ENCODE measurements around the gene MILR1.

The MILR1 gene

GRCh38 chr17:64503341-64503740 lies 54.4 kb downstream of the MILR1 start:
- no peak for DNase-seq (ENCODE audit: low read depth in 2 of 2)

DNA sequence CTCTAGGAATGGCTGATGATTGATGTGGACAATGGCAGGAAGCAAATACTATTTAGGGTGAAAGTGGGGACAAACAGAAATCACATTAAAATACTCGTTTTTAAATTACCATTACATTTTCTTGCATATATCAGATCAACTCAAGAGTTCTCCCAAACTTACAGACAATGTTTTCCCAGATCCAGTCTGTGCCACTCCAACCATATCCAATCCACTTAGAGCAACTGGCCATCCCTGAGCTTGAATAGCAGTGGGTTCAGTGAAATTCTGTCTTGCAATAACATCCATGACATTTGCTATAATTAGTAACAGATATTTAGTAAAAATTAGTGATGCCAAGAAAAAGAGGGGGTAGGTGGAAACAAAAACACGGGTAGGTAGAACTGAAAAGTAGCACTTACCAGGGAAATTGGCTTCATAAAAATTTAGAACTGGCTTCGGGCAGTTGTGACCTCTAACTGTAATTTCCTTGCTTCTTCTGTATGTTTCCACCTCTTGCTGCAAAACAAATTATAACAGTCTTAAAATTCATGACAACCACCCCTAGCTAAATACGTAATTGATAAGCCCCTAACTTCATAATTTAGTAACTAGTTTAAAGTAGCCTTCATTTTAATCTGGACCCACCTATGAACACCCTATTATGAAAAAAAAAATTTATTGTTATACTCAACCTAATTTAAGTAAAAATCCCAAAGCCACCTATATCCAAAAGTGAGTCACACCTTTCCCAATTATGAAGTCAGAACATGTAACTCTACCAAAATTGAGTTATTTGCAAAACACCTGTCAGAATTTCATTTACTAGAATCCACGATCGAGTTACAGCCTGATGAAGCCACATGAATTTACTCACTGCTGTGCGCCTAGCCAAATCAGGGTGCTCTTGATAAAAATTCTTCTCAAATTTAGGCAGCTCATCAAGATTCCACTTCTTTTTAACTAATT lies 55.2 kb downstream of the MILR1 start:
- DNase-seq (ENCODE audit: low read depth in 2 of 2): no peak

DNA sequence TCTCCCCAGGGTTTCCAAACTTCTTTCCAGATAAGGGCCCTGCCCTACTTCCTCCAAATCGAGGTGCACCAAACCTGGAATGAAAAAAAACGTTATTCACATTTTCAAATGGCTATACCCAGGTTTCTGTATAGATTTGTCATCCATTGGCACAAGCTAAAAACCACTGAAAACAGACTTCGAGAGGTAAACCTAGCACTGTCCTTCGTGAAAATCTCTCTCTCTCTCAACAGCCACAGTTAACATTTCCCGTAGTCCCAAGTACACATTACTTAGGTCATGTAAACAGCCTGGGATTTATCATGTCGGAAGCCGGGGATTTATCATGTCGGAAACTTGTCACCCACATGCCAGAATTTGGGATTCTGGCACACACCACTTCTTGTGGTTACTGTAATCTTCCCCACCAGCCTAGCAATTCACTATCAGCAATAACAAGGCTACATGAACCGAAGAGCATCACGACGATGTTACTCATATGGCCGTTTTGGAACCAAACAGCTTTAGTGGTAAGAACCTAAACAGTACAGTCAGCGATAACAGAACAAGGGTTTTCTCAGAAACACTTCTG lies 55.9 kb downstream of the MILR1 start:
- no peak for DNase-seq (ENCODE audit: low read depth in 2 of 2)

DNA sequence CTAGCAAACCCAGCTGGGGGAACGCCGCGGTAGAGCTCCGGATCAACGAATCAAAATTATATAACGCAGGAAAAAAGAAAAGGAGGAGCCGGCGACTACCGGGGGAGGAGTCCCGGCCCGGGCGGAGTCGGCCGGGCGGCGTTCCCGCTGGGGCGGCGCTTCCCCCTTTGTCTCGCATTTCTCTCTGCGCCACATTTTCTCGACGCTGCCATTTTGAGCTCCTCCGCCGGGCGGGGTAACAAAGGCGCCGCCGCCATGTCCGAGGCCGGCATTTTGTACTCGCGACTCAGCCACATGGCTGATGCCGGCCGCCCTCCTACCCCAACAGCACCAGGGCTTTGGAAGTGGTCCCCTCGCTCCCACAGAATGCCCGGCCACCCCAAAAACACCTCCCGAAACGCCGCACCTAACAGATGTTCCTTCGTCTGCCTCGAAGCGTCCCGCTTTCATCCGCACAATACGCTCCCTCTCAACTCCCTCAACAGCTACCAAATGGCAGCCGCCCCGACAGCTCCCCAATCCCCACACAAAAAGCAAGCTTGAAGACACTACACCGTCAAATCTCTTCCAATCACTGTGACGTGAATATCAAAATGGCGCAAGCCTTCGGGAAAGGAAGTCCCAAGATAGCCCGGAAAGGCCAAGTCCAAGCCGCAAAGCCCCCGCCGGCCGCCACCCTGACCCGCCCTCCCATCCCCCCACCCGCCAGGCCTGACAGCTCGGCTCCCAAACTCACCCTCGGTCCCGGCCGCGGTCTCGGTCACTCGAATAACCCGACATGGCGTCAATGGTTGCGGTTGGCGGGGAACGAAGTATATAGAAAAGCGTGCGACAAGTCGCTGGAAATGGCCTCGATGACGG lies 56.7 kb downstream of the MILR1 start:
- DNase-seq (ENCODE audit: low read depth in 2 of 2): peak; percentile 72 to 81

DNA sequence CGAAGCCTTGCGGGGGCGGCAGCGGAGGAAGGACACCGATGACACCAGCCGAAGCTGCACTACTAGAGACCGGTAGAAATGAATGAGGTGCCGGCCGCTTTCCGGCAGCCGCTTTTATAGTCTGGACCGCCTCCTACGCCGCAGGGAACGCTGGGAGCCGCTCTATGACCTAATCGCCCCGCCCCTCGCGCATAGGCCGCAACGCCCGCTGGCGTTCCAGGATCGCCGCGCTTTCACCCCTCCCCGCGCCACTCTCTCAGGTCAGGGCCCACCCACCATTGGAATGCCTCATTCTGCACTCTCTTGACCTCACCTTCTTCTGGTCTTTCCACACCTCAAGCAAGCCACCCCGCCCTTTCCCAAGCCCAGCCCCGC lies 57.3 kb downstream of the MILR1 start, which contains the start of gene DDX5:
DDX5 (minus strand) TSS at position 89 of the 375 bp plus-strand sequence. CDS start 170 bp downstream, outside the sequence.
- peak; percentile 96 to 97 for DNase-seq (ENCODE audit: low read depth in 2 of 2)

DNA sequence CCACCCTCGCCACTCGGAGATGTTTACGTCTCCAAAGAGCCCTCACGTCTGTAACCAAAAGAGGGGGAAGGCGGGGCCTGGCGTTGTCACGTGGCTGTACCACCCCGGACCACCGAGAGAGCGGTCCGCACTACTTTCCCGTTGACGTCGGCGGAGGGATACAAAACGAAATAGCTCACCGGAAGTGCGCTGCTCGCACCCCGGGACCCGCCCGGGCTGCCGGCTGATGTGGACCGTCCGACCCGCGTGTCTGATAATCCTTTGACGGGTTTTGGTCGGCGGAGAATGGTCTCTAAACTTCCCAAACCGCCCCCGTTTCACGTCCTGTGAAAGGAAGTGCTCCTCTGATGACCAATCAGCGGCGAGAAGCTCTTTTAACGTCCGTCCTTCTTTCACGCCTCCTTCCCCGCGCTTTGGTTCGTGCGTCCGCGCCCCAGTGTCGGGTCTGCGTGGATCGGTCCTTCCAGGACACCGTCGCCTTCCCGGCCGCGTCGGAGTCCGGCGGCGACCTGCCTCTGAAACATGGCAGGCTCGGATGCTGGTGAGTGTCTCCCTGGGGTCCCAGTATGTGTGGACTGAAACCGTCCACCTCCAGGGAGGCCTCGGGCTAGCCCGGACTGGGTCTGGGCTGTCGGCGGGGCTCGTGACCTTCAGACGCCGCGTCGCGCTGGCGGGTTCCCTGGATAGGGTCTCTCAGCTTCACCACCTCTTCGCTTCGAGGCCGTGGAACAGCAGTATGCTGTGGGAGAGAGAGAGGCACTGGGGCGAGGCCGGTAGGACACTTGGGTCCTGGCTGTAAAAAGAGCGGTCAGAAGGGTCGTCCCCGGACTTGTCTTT lies 57.9 kb downstream of the MILR1 start, which contains the start of gene CEP95:
CEP95 (plus strand) TSS at position 402 of the 837 bp plus-strand sequence; CDS start at position 523, 121 bp downstream.
- DNase-seq (ENCODE audit: low read depth in 2 of 2): peak in 1 of 2 donors; percentile 94

DNA sequence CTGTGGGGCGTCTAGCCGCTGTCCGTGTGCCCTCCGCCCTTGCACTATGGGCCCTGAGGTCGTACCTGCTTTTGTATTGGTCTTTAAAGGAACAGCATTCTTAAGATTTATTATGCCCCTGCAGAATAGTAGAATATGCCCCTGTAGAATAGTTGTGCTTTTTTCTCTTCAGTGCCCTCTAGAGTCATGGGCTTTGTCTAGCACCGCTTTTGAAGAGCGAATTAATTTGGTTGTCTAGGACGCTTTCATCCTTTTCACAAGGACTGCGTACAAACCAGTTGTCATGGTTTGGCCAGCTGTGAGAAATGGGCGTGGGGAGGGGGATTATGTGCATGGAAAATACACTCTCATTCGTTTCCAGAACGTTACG lies 58.5 kb downstream of the MILR1 start:
- no peak for DNase-seq (ENCODE audit: low read depth in 2 of 2)

GRCh38 chr17:64508683-64509082 lies 59.8 kb downstream of the MILR1 start:
- no peak for DNase-seq (ENCODE audit: low read depth in 2 of 2)

DNA sequence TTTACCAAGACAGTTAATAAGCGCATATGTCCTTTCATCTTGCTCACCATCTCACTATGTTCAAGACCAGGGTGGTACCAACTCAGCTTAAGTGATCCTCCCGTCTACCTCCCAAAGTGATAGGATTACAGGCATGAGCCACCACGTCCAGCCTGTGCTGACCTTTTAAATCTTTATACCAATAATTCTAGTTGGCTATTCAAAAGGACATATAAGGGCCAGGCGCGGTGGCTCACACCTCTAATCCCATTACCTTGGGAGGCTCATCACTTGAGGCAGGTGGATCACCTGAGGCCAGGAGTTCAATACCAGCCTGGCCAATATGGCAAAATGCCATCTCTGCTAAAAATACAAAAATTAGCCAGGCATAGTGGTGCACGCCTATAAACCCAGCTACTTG lies 60.3 kb downstream of the MILR1 start:
- no peak for DNase-seq (ENCODE audit: low read depth in 2 of 2)

DNA sequence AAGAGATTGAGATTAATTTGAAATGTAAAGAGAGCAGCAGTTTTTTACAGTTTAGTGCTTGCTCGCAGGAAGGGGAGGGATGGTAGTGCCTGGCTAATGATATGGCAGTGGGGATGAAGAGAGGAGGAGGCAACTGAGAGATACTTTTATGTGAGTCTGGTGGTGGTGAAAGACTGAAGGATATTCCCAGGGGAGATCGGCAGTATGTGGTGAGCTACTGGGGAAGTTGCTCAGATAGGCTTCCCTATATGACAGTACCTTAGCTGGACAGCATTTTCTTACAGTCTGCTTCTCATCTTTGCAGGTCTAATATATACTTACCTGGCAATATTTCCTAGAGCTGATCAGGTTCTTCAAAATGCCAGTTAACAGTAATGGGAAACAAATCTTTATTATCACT lies 66.5 kb downstream of the MILR1 start:
- DNase-seq (ENCODE audit: low read depth in 2 of 2): no peak

- DNase-seq (ENCODE audit: low read depth in 2 of 2): no peak
These were observed 66.9 kb downstream of the MILR1 start for GRCh38 chr17:64515829-64516228.
